SK-N-SH (cell line): ENCODE measurements around the gene AMN1. TPM values are rescaled to one million over a fixed set of nuclear protein-coding genes. Genes with fewer than 3 reads are reported as not detected.
"Not testable (repeated sequence)": the region's sequence is repeated elsewhere in the genome, so short reads cannot be mapped to it uniquely, and the experiment has no call there.

Experiments used
- CTCF ChIA-PET: fragments of 300-600, 350-600 bp; formaldehyde crosslinking; extraction: SDS; loops from one replicate; lab custom pipeline; 2021; lab: Yijun Ruan, JAX
- POLR2A ChIA-PET: fragments of 350-600 bp; sonication (Branson Sonifier 250); formaldehyde crosslinking; extraction: SDS; loops from one replicate; lab custom pipeline; 2020; ENCODE audit warnings: antibody characterized with exemption, inconsistent platforms; lab: Yijun Ruan, JAX
- DNase-seq: peaks from one replicate; pipeline ENCODE4 v3.0.0; 2012
- H2AFZ ChIP-seq: fragments of 200-600 bp; sonication (generic); 2 replicates; pipeline ENCODE4 v1.8.1; 2016; ENCODE audit warnings: antibody characterized with exemption, mild to moderate bottlenecking, low read depth
- H3F3A ChIP-seq: fragments of 200-600 bp; sonication (generic); replicated peaks from 2 replicates; pipeline ENCODE3; 2016; ENCODE audit warnings: antibody characterized with exemption, mild to moderate bottlenecking; ENCODE audit not compliant: insufficient read depth
- H3K27ac ChIP-seq, 2 experiments: fragments of 200-500 bp in 1 of 2; fragments of 200-600 bp in 1 of 2; sonication (Bioruptor generic) in 1 of 2; sonication (generic), shearing (Covaris generic) in 1 of 2; 2 replicates each; pipeline versions ENCODE4 v1.5.1 to v1.6.1; 2014 to 2016; ENCODE audit warnings: low read depth in 2 of 2, inconsistent platforms in 1 of 2, low read length in 1 of 2, mild to moderate bottlenecking in 1 of 2, mixed read lengths in 1 of 2
- H3K27me3 ChIP-seq: fragments of 200-600 bp; sonication (generic), shearing (Covaris generic); 2 replicates; pipeline ENCODE4 v1.6.1; 2016; ENCODE audit warnings: mixed run types; ENCODE audit not compliant: insufficient read depth
- H3K36me3 ChIP-seq, 2 experiments: fragments of 200-500 bp in 1 of 2; fragments of 200-600 bp in 1 of 2; sonication (Bioruptor generic) in 1 of 2; sonication (generic) in 1 of 2; replicated peaks in 1 of 2; 2 replicates each; pipeline versions ENCODE3 to v1.5.1; 2014 to 2016; ENCODE audit warnings: low read length in 1 of 2, mild to moderate bottlenecking in 1 of 2; ENCODE audit not compliant: insufficient read depth in 2 of 2, control insufficient read depth in 1 of 2
- H3K4me1 ChIP-seq, 2 experiments: fragments of 200-500 bp in 1 of 2; fragments of 200-600 bp in 1 of 2; sonication (Bioruptor generic) in 1 of 2; sonication (generic), shearing (Covaris generic) in 1 of 2; 2 replicates each; pipeline versions ENCODE4 v1.5.1 to v1.6.1; 2014 to 2016; ENCODE audit warnings: low read depth in 1 of 2, low read length in 1 of 2, mixed run types in 1 of 2; ENCODE audit not compliant: insufficient read depth in 2 of 2, control insufficient read depth in 1 of 2
- H3K4me2 ChIP-seq: fragments of 200-600 bp; sonication (generic), shearing (Covaris generic); 2 replicates; pipeline ENCODE4 v1.6.1; 2017; ENCODE audit warnings: mixed run types
- H3K4me3 ChIP-seq, 2 experiments: fragments of 200-500 bp in 1 of 2; fragments of 200-600 bp in 1 of 2; sonication (Bioruptor generic) in 1 of 2; sonication (generic), shearing (Covaris generic) in 1 of 2; 2 replicates each; pipeline versions ENCODE4 v1.5.1 to v1.8.1; 2014 to 2016; ENCODE audit warnings: low read depth in 2 of 2, inconsistent platforms in 1 of 2, low read length in 1 of 2, mild to moderate bottlenecking in 1 of 2, mixed read lengths in 1 of 2, moderate library complexity in 1 of 2
- H3K79me2 ChIP-seq: fragments of 200-600 bp; sonication (generic); 2 replicates; pipeline ENCODE4 v1.8.1; 2017; ENCODE audit warnings: mild to moderate bottlenecking; ENCODE audit not compliant: insufficient read depth
- H3K9ac ChIP-seq: fragments of 200-600 bp; sonication (generic); 2 replicates; pipeline ENCODE4 v1.6.1; 2017; ENCODE audit warnings: mixed run types
- H3K9me2 ChIP-seq: fragments of 200-600 bp; sonication (generic); 2 replicates; pipeline ENCODE4 v1.6.1; 2017; ENCODE audit warnings: mixed run types
- H3K9me3 ChIP-seq: fragments of 200-600 bp; sonication (generic); 2 replicates; pipeline ENCODE4 v1.6.1; 2017; ENCODE audit warnings: mixed run types, mild to moderate bottlenecking, moderate library complexity
- H4K20me1 ChIP-seq: fragments of 200-600 bp; sonication (generic); 2 replicates; pipeline ENCODE4 v1.6.1; 2017; ENCODE audit warnings: mild to moderate bottlenecking, mixed run types; ENCODE audit not compliant: insufficient read depth
- CHD2 ChIP-seq: fragments of 150-350 bp; IDR thresholded peaks from 2 replicates; pipeline ENCODE4 v1.6.1; 2018; ENCODE audit warnings: low read length; ENCODE audit not compliant: partially characterized antibody
- EZH2phosphoT487 ChIP-seq: fragments of 200-600 bp; sonication (generic); IDR thresholded peaks from 2 replicates; pipeline ENCODE4 v1.6.1; 2017; ENCODE audit warnings: low read depth, mixed run types, mild to moderate bottlenecking, antibody characterized with exemption, moderate library complexity, borderline replicate concordance
- FOXJ3 ChIP-seq: sonication (generic); formaldehyde crosslinking; IDR thresholded peaks from 2 replicates; pipeline ENCODE4 v1.5.1; 2020; ENCODE audit warnings: mild to moderate bottlenecking, missing genetic modification reagents
- FOXM1 ChIP-seq: IDR thresholded peaks from 2 replicates; pipeline ENCODE4 v1.4.0; 2012; ENCODE audit warnings: low read depth, mild to moderate bottlenecking
- GATA2 ChIP-seq: sonication (generic); formaldehyde crosslinking; IDR thresholded peaks from 2 replicates; pipeline ENCODE4 v1.5.0; 2020; ENCODE audit warnings: mild to moderate bottlenecking, missing genetic modification reagents
- IRF3 ChIP-seq: fragments of 150-350 bp; IDR thresholded peaks from 2 replicates; pipeline ENCODE4 v1.6.1; 2016; ENCODE audit warnings: mild to moderate bottlenecking, low read depth, low read length
- MXI1 ChIP-seq: IDR thresholded peaks from 2 replicates; pipeline ENCODE4 v1.6.1; 2012; ENCODE audit warnings: mild to moderate bottlenecking, low read depth, low read length, improper control_type of control experiment
- POLR2AphosphoS5 ChIP-seq: IDR thresholded peaks from 2 replicates; pipeline ENCODE4 v1.6.1; 2012; ENCODE audit warnings: low read depth, low read length
- SMC3 ChIP-seq: IDR thresholded peaks from 2 replicates; pipeline ENCODE4 v1.6.1; 2012; ENCODE audit warnings: low read depth, low read length, improper control_type of control experiment
- TCF12 ChIP-seq: IDR thresholded peaks from 2 replicates; pipeline ENCODE4 v1.4.0; 2012
- TEAD4 ChIP-seq: IDR thresholded peaks from 2 replicates; pipeline ENCODE4 v1.4.0; 2012; ENCODE audit warnings: mild to moderate bottlenecking, borderline replicate concordance; ENCODE audit not compliant: insufficient read depth
- USF1 ChIP-seq: IDR thresholded peaks from 2 replicates; pipeline ENCODE4 v1.4.0; 2012; ENCODE audit warnings: low read depth, borderline replicate concordance
- USF2 ChIP-seq: fragments of 150-350 bp; IDR thresholded peaks from 2 replicates; pipeline ENCODE4 v1.6.1; 2017; ENCODE audit warnings: antibody characterized with exemption, low read length, low read depth, borderline replicate concordance
- WGBS: methylation state at CpG from one replicate; pipeline ENCODE4 v1.1.6; 2017; ENCODE audit warnings: low lambda C conversion rate; 5-methylcytosine and 5-hydroxymethylcytosine counted together
- polyA plus RNA-seq, 3 experiments: library from polyadenylated mRNA; depleted of rRNA; stranded (reverse); fragments of >200 nt; gene quantifications; 2 replicates each; pipeline ENCODE4 v1.2.3, GENCODE V29; 2012

AMN1 gene
- polyA plus RNA-seq, 1 of the 3 experiments (the other 2 are of a cell fraction): 8.6 TPM

- TF ChIP-seq USF2 (no peak), TCF12 (no peak)
Observed at GRCh38 chr12:31722580-31722979, 6.2 kb downstream of the AMN1 start (continued).

GRCh38 chr12:31718542-31719198, 10.2 kb downstream of the AMN1 start:
- H3K27me3 ChIP-seq, H3K36me3 ChIP-seq, H3K4me3 ChIP-seq, H3K27ac ChIP-seq, H2AFZ ChIP-seq, H3K4me2 ChIP-seq, H3F3A ChIP-seq, POLR2A ChIA-PET, DNase-seq, H3K9me3 ChIP-seq, H4K20me1 ChIP-seq, H3K79me2 ChIP-seq, H3K9me2 ChIP-seq, H3K9ac ChIP-seq: not testable (repeated sequence)
- H3K4me1 ChIP-seq: peaks cover 0 to 16% of the 10 kb centered on the region in 2 experiments; a peak in 1 of 4 replicates
- 83% methylated on average over 4 of the region's 15 CpGs for WGBS
- CTCF ChIA-PET: interaction anchor here (1.3 kb wide), 1 partner anchor 10 kb away, joined by 5 read pairs; the partner anchor contains the start of gene AMN1

- POLR2A ChIA-PET, H3K36me3 ChIP-seq, H3K9ac ChIP-seq, H3K4me1 ChIP-seq, H3K79me2 ChIP-seq, H4K20me1 ChIP-seq, H3K9me2 ChIP-seq, CTCF ChIA-PET, H3K27ac ChIP-seq, H3F3A ChIP-seq, H3K4me2 ChIP-seq, DNase-seq, H3K27me3 ChIP-seq, H3K9me3 ChIP-seq, H2AFZ ChIP-seq, H3K4me3 ChIP-seq: not testable (repeated sequence)
- WGBS: 93% methylated on average over 4 of the region's 4 CpGs
Observed at GRCh38 chr12:31716998-31717397, 11.8 kb downstream of the AMN1 start.

- H3K27me3 ChIP-seq: no peaks in the 10 kb centered on the region
- no peaks in the 10 kb centered on the region; the same call in 1 of the 2 replicates for H3K9me3 ChIP-seq
- whole genome bisulfite sequencing: 89% methylated on average over 5 of the region's 5 CpGs
- H3K9ac ChIP-seq: no peak overlapping the region
- peaks cover 6% of the 10 kb centered on the region for H3F3A ChIP-seq
- ChIA-PET POLR2A (no interaction called here), CTCF (no interaction called here)
- no peak overlapping the region for H3K4me2 ChIP-seq
- no peaks in the 10 kb centered on the region for H3K9me2 ChIP-seq
- H3K36me3 ChIP-seq: no peaks in the 10 kb centered on the region
- H3K4me3 ChIP-seq: no peak overlapping the region
- no peak overlapping the region for H2AFZ ChIP-seq
- H3K79me2 ChIP-seq: no peaks in the 10 kb centered on the region
- H4K20me1 ChIP-seq: no peaks in the 10 kb centered on the region
- DNase-seq: no peak
- no peak overlapping the region for H3K27ac ChIP-seq
- no peaks in the 10 kb centered on the region for H3K4me1 ChIP-seq
- TF ChIP-seq SMC3: no peak
- TF ChIP-seq POLR2AphosphoS5: no peak
- TF ChIP-seq TEAD4: no peak
- TF ChIP-seq IRF3: no peak
- no peak for TF ChIP-seq CHD2
- no peak for TF ChIP-seq USF1
- TF ChIP-seq USF2: no peak
- no peak for TF ChIP-seq FOXM1
- TF ChIP-seq MXI1: no peak
- no peak for TF ChIP-seq GATA2 (CRISPR knock-in tag)
- TF ChIP-seq EZH2phosphoT487: no peak
- no peak for TF ChIP-seq FOXJ3 (CRISPR knock-in tag)
Observed at GRCh38 chr12:31715283-31715825, 13.5 kb downstream of the AMN1 start.
